PC-9 (cell line): ENCODE data around the gene KCNQ5. TPM values are rescaled to one million over a fixed set of nuclear protein-coding genes. Genes with fewer than 3 reads are reported as not detected.
"Not testable (repeated sequence)": the region's sequence is repeated elsewhere in the genome, so short reads cannot be mapped to it uniquely, and the experiment has no call there.

Experiments used
- BruUV-seq: library from RNA; stranded (reverse); fragments of 400-500 nt; replicated peaks from 2 replicates; lab custom pipeline; 2021; lab: Mats Ljungman, UMichigan
- CTCF ChIA-PET: fragments of 300-600 bp; sonication (Branson Sonifier 250); formaldehyde crosslinking; loops from one replicate; lab custom pipeline; 2022; ENCODE audit warnings: antibody characterized with exemption; lab: Charles Lee
- POLR2A ChIA-PET: fragments of 300-600 bp; sonication (Branson Sonifier 250); formaldehyde crosslinking; loops from one replicate; lab custom pipeline; 2022; ENCODE audit warnings: antibody characterized with exemption; ENCODE audit not compliant: unreplicated experiment; lab: Charles Lee
- DNase-seq, 2 experiments: peaks; one replicate each; pipeline versions ENCODE4 v3.0.0 to v3.0.0-alpha.2; 2015 to 2022; ENCODE audit warnings: mixed read lengths in 1 of 2
- H2AFZ ChIP-seq: fragments of 200-600 bp; sonication (generic); 2 replicates; pipeline ENCODE4 v1.8.1; 2017; ENCODE audit warnings: antibody characterized with exemption
- H3F3A ChIP-seq: fragments of 200-600 bp; sonication (generic); 2 replicates; pipeline ENCODE4 v1.8.1; 2017; ENCODE audit warnings: antibody characterized with exemption, mild to moderate bottlenecking, low read depth; ENCODE audit not compliant: insufficient read depth
- H3K27ac ChIP-seq: fragments of 200-600 bp; sonication (generic); 2 replicates; pipeline ENCODE4 v1.6.1; 2016; ENCODE audit warnings: mixed run types
- H3K27me3 ChIP-seq: fragments of 200-600 bp; sonication (generic); 2 replicates; pipeline ENCODE4 v1.6.1; 2016; ENCODE audit warnings: low read depth, mixed run types; ENCODE audit not compliant: insufficient read depth
- H3K36me3 ChIP-seq: fragments of 200-600 bp; sonication (generic); 2 replicates; pipeline ENCODE4 v1.6.1; 2016; ENCODE audit warnings: low read depth, mixed run types
- H3K4me1 ChIP-seq: fragments of 200-600 bp; sonication (generic); replicated peaks from 2 replicates; pipeline ENCODE4 v1.6.1; 2016; ENCODE audit warnings: mixed run types; ENCODE audit not compliant: insufficient read depth
- H3K4me2 ChIP-seq: fragments of 200-600 bp; sonication (generic); 2 replicates; pipeline ENCODE4 v1.6.1; 2017; ENCODE audit warnings: mixed run types
- H3K4me3 ChIP-seq: fragments of 200-600 bp; sonication (generic); 2 replicates; pipeline ENCODE4 v1.6.1; 2016; ENCODE audit warnings: mixed run types
- H3K79me2 ChIP-seq: fragments of 200-600 bp; sonication (generic); 2 replicates; pipeline ENCODE4 v1.6.1; 2017; ENCODE audit warnings: low read depth, mixed run types
- H3K9me2 ChIP-seq: fragments of 200-600 bp; sonication (generic); 2 replicates; pipeline ENCODE4 v1.8.1; 2017; ENCODE audit warnings: mild to moderate bottlenecking; ENCODE audit not compliant: insufficient read depth
- H3K9me3 ChIP-seq: fragments of 200-600 bp; sonication (generic); 2 replicates; pipeline ENCODE4 v1.8.1; 2016; ENCODE audit warnings: low read depth; ENCODE audit not compliant: insufficient read depth
- H4K20me1 ChIP-seq: fragments of 200-600 bp; sonication (generic); 2 replicates; pipeline ENCODE4 v1.8.1; 2017; ENCODE audit not compliant: insufficient read depth
- CTCF ChIP-seq: fragments of 200-600 bp; sonication (generic); conservative IDR thresholded peaks from 2 replicates; pipeline ENCODE4 v1.6.1; 2017; ENCODE audit warnings: mixed run types, antibody characterized with exemption, mild to moderate bottlenecking, moderate library complexity
- EZH2 ChIP-seq: fragments of 200-600 bp; sonication (generic); IDR thresholded peaks from 2 replicates; pipeline ENCODE4 v1.8.0; 2017; ENCODE audit warnings: antibody characterized with exemption, low read depth
- intact Hi-C: fragments of 100-400 bp; cut with micrococcal nuclease; formaldehyde crosslinking; loops from one replicate; pipeline ENCODE4 v1.10.0; 2022; ENCODE audit not compliant: unreplicated experiment
- total RNA-seq: library from RNA; stranded (reverse); gene quantifications from 2 replicates; pipeline ENCODE4 v1.2.3, GENCODE V29; 2021

Gene KCNQ5
- total RNA-seq, 1 experiment from 2014 or later: 0.20 TPM

GRCh38 chr6:72977114-72977513, 355.2 kb downstream of the KCNQ5 start:
- Histone ChIP-seq H3K9me2 (no peaks in the 10 kb centered on the region), H3K36me3 (no peaks in the 10 kb centered on the region), H3K27me3 (no peaks in the 10 kb centered on the region), H4K20me1 (no peaks in the 10 kb centered on the region), H3K27ac (no peak overlapping the region), H2AFZ (no peak overlapping the region), H3K9me3 (no peaks in the 10 kb centered on the region), H3F3A (no peaks in the 10 kb centered on the region), H3K4me3 (no peak overlapping the region), H3K4me1 (no peaks in the 10 kb centered on the region), H3K4me2 (no peak overlapping the region), H3K79me2 (no peaks in the 10 kb centered on the region)
- no peak for TF ChIP-seq EZH2
- no peak for TF ChIP-seq CTCF
- no TSS peak for BruUV-seq
- no peak for DNase-seq
- intact Hi-C loops: no loop called here
- ChIA-PET CTCF (no interaction called here), POLR2A (no interaction called here)

- DNase-seq, CTCF ChIA-PET, H2AFZ ChIP-seq, POLR2A ChIA-PET, BruUV-seq, H3K9me2 ChIP-seq, H3K36me3 ChIP-seq, H3K4me2 ChIP-seq, H3K27ac ChIP-seq, H3K9me3 ChIP-seq, intact Hi-C loops, H4K20me1 ChIP-seq, H3K4me1 ChIP-seq, H3K27me3 ChIP-seq, H3K79me2 ChIP-seq, H3F3A ChIP-seq, H3K4me3 ChIP-seq: not testable (repeated sequence)
Observed at GRCh38 chr6:72978808-72979207, 356.9 kb downstream of the KCNQ5 start.

- CTCF ChIA-PET, H3K36me3 ChIP-seq, intact Hi-C loops, H3K79me2 ChIP-seq, H3K27ac ChIP-seq, H3K4me3 ChIP-seq, H4K20me1 ChIP-seq, H3K27me3 ChIP-seq, H3K4me2 ChIP-seq, POLR2A ChIA-PET, H2AFZ ChIP-seq, H3K9me3 ChIP-seq, H3K4me1 ChIP-seq, BruUV-seq, H3F3A ChIP-seq, H3K9me2 ChIP-seq: not testable (repeated sequence)
- peak in 1 of 2 experiments; percentile 19 for DNase-seq
Observed at GRCh38 chr6:72984189-72984831, 362.4 kb downstream of the KCNQ5 start.

- Histone ChIP-seq H3K27me3 (no peaks in the 10 kb centered on the region), H3K36me3 (no peaks in the 10 kb centered on the region), H3K79me2 (no peaks in the 10 kb centered on the region), H3K9me3 (no peaks in the 10 kb centered on the region), H3K4me3 (no peak overlapping the region), H3K4me1 (no peaks in the 10 kb centered on the region), H3F3A (no peaks in the 10 kb centered on the region), H4K20me1 (no peaks in the 10 kb centered on the region), H2AFZ (no peak overlapping the region), H3K4me2 (no peak overlapping the region), H3K9me2 (no peaks in the 10 kb centered on the region), H3K27ac (no peak overlapping the region)
- no peak for TF ChIP-seq EZH2
- intact Hi-C loops: no loop called here
- BruUV-seq: no TSS peak
- CTCF ChIA-PET: no interaction called here
- no peak for DNase-seq
- POLR2A ChIA-PET: no interaction called here
Observed at GRCh38 chr6:72984981-72985665, 363.3 kb downstream of the KCNQ5 start.
